Endothelial cell of umbilical vein (primary cell): ENCODE results near the gene ZBTB22.

Source experiments
- CTCF ChIP-seq, 2 donors: IDR thresholded peaks; 1 replicate in 1 of 2; 2 replicates in 1 of 2; pipeline ENCODE4 v1.5.1; 2011; ENCODE audit warnings: low read length in 2 of 2, mild to moderate bottlenecking in 2 of 2, moderate library complexity in 2 of 2, control low read depth in 1 of 2, inconsistent platforms in 1 of 2, low read depth in 1 of 2; ENCODE audit not compliant: insufficient read depth in 1 of 2; ENCODE audit errors: extremely low read depth in 1 of 2
- EZH2 ChIP-seq: IDR thresholded peaks from 2 replicates; pipeline ENCODE4 v1.6.1; 2012; ENCODE audit warnings: borderline replicate concordance, low read depth, mild to moderate bottlenecking, moderate library complexity, low read length, inconsistent platforms; ENCODE audit not compliant: severe bottlenecking
- JUN ChIP-seq: IDR thresholded peaks from 2 replicates; pipeline ENCODE4 v1.6.1; 2011; ENCODE audit warnings: borderline replicate concordance, low read depth; ENCODE audit not compliant: insufficient read length, insufficient read depth
- MAX ChIP-seq: IDR thresholded peaks from 2 replicates; pipeline ENCODE4 v1.6.1; 2011; ENCODE audit not compliant: insufficient read depth, insufficient read length
- POLR2A ChIP-seq: IDR thresholded peaks from 2 replicates; pipeline ENCODE4 v1.6.1; 2012; ENCODE audit warnings: low read depth, mild to moderate bottlenecking, control low read depth, low read length
- POLR2AphosphoS5 ChIP-seq: IDR thresholded peaks from 2 replicates; pipeline ENCODE4 v1.6.1; 2012; ENCODE audit warnings: low read depth, mild to moderate bottlenecking, control low read depth, low read length, moderate library complexity; ENCODE audit not compliant: insufficient read depth

GRCh38 chr6:33278392-33278741 lies 39.2 kb downstream of the ZBTB22 start:
- no peak for TF ChIP-seq CTCF (IDR thresholded peaks at IDR 0.05; ENCODE audit: extremely low read depth in 1 of 2, insufficient read depth in 1 of 2, low read depth in 1 of 2, low read length in 2 of 2)
- TF ChIP-seq MAX = no peak
- no peak for TF ChIP-seq POLR2A
- TF ChIP-seq POLR2AphosphoS5 = no peak
- no peak for TF ChIP-seq EZH2
- TF ChIP-seq JUN = no peak
